ENCODE results near the gene RBMS1.
"Not testable (repeated sequence)": the region's sequence is repeated elsewhere in the genome, so short reads cannot be mapped to it uniquely, and the experiment has no call there.

The RBMS1 gene

DNA sequence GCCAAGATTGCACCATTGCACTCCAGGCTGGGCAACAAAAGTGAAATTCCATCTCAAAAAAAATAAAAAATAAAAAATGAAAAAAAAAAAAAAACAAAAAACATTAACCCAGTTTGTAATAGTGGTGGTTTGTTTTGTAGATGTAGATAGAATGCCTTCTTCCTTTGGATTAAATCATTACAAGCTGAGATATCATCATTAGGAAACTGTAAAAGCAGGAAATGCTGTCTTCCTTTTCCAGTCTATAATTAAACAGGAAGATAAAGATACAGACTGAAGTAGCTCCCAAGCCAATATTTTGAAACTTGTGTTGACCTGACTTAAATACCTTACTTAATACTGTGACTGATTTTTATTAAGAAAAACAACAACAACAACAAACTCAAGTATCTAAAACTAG lies 43.1 kb downstream of the RBMS1 start:
- no peak for DNase-seq (ENCODE audit: low spot score)
- TF ChIP-seq CTCF (IDR thresholded peaks at IDR 0.05; ENCODE audit: extremely low read depth, missing control alignments), result no peak

GRCh38 chr2:160448821-160449220 lies 44.8 kb downstream of the RBMS1 start:
- not testable (repeated sequence) for DNase-seq (ENCODE audit: low spot score)

DNA sequence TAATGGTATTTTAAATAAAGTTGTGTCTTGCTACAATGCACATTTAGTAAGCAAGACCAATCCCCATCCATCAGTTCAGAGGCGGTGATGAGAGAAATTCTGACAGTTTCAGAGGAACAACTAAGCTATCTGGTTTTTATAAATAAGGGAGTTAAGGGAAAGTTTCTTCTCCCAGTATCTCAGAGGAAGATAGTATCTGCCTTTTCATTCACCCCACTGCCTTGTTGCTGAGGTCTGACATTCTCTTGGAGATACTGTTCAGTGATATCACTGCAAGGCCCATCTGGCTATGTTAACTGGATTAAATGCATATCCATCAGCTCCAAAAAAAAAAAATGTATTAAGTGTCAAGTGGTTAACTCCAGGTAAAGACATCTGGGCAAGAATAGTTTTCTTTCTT lies 47.9 kb downstream of the RBMS1 start:
- no peak for DNase-seq (ENCODE audit: low spot score)
- TF ChIP-seq CTCF (IDR thresholded peaks at IDR 0.05; ENCODE audit: extremely low read depth, missing control alignments), result no peak

DNA sequence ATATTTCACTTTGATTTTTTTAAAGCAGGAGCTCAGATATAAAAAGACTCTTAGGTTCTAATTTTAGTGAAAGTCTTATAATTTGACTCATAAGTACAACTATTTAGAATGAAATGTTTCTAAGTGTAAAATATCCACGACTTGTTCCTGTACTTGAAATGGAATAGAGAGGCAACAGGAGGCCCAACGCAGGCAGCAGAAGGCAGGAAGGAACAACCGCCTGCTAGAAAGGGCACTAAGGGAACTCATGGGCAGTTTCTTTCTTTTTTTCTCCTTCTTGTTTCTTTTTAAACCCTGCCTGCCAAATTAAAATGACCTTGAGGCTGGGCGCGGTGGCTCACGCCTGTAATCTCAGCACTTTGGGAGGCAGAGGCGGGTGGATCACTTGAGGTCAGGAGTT lies 51.0 kb downstream of the RBMS1 start:
- no peak for TF ChIP-seq CTCF (IDR thresholded peaks at IDR 0.05; ENCODE audit: extremely low read depth, missing control alignments)
- no peak for DNase-seq (ENCODE audit: low spot score)

GRCh38 chr2:160440888-160441287 lies 52.7 kb downstream of the RBMS1 start:
- no peak for DNase-seq (ENCODE audit: low spot score)
- TF ChIP-seq CTCF (IDR thresholded peaks at IDR 0.05; ENCODE audit: extremely low read depth, missing control alignments), result no peak

- not testable (repeated sequence) for DNase-seq (ENCODE audit: low spot score)
These were observed 54.6 kb downstream of the RBMS1 start for GRCh38 chr2:160439038-160439437.

DNA sequence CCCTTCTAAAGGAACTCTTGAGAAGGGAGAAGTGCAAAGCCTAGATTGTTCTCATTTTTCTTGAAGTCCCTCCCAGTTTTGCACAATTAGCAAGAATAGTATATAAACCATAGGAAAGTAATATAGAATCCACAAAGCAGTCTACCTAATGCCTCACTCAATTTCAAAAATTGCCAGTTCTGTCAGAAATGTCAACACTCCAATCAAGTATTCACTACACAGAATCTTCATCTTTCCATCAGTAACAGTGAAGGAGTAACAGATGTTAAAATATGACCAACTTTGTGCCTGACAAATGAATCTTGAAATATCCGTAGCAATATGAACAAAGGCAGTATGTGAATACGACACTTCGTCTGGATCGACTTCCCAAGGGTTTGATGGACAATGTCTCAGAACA lies 56.3 kb downstream of the RBMS1 start:
- TF ChIP-seq CTCF (IDR thresholded peaks at IDR 0.05; ENCODE audit: extremely low read depth, missing control alignments), result no peak
- DNase-seq (ENCODE audit: low spot score), result no peak

GRCh38 chr2:160434254-160434948 lies 59.2 kb downstream of the RBMS1 start:
- no peak for DNase-seq (ENCODE audit: low spot score)
- no peak for TF ChIP-seq CTCF (IDR thresholded peaks at IDR 0.05; ENCODE audit: extremely low read depth, missing control alignments)
